Cardiac muscle cell (in vitro differentiated cells and primary cell): ENCODE measurements around the gene PDIA5. TPM values are rescaled to one million over a fixed set of nuclear protein-coding genes. Genes with fewer than 3 reads are reported as not detected.

Experiments
- DNase-seq, 2 donors: peaks; one replicate each; pipeline versions ENCODE4 v3.0.0 to v3.0.0-alpha.2; 2010 to 2017; ENCODE audit warnings: low read depth in 1 of 2, low spot score in 1 of 2
- H3K27ac ChIP-seq: fragments of 200-600 bp; sonication (generic); 2 replicates; pipeline ENCODE4 v1.5.1; 2016
- H3K27me3 ChIP-seq: fragments of 200-600 bp; sonication (generic); 2 replicates; pipeline ENCODE4 v1.6.0; 2016; ENCODE audit warnings: control low read depth
- H3K36me3 ChIP-seq: fragments of 200-600 bp; sonication (generic); 2 replicates; pipeline ENCODE4 v1.5.1; 2016; ENCODE audit warnings: control low read depth
- H3K4me1 ChIP-seq: fragments of 200-600 bp; sonication (generic); 2 replicates; pipeline ENCODE4 v1.8.1; 2017; ENCODE audit warnings: low read depth, mild to moderate bottlenecking, mixed run types
- H3K4me3 ChIP-seq: fragments of 200-600 bp; sonication (generic); 2 replicates; pipeline ENCODE4 v1.5.1; 2016; ENCODE audit warnings: mild to moderate bottlenecking
- H3K9me3 ChIP-seq: fragments of 200-600 bp; sonication (generic); 2 replicates; pipeline ENCODE4 v1.5.1; 2017; ENCODE audit warnings: low read depth, mild to moderate bottlenecking, control low read depth
- polyA plus RNA-seq: library from polyadenylated mRNA; unstranded; fragments of >200 nt; fragmentation: Nextera tagmentation; extraction: Ambion mirVana; gene quantifications from 2 replicates; pipeline ENCODE4 v1.2.1, GENCODE V29; 2016
- total RNA-seq: library from RNA; depleted of rRNA; stranded (reverse); fragments of >200 nt; gene quantifications from 2 replicates; pipeline ENCODE4 v1.2.3, GENCODE V29; 2016
- TF ChIP-seq, protein P1 (sequence below): IDR thresholded peaks from 2 replicates; pipeline ENCODE4 v1.5.1; 2012; ENCODE audit warnings: low read depth, mild to moderate bottlenecking, low read length

The PDIA5 gene
- total and polyA plus RNA-seq, 2 experiments from 2014 or later, result 14.5 to 19.5 TPM

DNA sequence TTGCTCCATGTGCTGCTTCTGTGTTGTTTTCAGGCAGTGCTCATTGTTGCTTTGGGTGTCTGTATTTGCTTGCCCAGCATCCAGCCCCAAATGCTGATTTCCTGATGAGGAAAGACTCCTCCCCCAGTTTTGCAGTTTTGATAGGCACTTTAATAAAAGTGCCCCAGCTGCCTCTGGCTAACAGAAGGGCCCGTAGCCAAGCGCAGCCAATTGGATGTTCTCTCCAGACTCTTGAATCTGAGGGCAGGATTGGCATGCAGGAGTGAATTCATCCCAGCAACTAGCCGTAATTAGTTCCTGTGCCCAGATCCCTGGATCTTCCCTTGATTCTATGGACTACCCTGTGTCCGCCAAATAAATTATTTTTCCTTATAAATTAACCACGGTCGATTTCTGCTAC, 24.4 kb upstream of the PDIA5 start:
- Histone ChIP-seq H3K4me1 (no peaks in the 10 kb centered on the region), H3K4me3 (no peak overlapping the region), H3K36me3 (no peaks in the 10 kb centered on the region), H3K27ac (no peak overlapping the region), H3K27me3 (no peaks in the 10 kb centered on the region), H3K9me3 (no peaks in the 10 kb centered on the region)
- no peak for DNase-seq
- TF ChIP-seq, protein P1, sequence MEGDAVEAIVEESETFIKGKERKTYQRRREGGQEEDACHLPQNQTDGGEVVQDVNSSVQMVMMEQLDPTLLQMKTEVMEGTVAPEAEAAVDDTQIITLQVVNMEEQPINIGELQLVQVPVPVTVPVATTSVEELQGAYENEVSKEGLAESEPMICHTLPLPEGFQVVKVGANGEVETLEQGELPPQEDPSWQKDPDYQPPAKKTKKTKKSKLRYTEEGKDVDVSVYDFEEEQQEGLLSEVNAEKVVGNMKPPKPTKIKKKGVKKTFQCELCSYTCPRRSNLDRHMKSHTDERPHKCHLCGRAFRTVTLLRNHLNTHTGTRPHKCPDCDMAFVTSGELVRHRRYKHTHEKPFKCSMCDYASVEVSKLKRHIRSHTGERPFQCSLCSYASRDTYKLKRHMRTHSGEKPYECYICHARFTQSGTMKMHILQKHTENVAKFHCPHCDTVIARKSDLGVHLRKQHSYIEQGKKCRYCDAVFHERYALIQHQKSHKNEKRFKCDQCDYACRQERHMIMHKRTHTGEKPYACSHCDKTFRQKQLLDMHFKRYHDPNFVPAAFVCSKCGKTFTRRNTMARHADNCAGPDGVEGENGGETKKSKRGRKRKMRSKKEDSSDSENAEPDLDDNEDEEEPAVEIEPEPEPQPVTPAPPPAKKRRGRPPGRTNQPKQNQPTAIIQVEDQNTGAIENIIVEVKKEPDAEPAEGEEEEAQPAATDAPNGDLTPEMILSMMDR, result no peak

DNA sequence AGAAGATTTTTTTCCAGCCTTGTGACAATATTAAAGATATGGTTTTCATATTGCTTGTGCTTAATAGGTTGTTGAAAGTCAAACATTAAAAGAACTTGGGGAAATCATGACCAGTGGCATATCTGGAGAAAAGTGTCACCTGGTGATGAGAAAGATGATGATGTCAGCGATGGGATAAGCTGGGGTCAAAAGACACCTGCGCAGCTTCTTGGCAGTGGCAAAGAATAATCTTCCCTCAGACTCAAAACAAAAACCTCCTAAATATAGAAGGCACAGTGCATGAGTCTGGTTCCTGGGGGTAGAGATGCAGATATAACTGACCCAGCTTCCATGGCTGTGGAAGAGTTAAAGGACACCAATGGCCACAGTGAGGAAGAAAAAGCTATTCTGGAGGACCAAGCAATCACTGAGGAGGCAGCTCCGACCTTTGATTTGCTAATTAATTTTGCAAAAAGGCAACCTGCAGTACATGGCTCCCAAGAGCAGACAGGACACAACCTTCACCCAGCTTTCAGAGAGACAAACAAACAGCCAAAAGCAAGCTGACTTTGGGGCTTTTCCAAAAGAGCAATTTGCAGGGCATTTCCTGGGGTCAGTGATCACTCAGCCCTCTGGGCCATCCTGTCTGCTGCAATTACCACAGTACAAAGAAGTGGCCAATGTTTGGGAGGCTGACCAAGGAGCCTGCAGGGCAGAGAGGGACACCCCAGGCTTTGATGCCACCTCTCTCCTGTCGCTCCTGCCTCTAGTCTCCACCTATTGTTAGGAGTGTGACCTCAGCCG, 21.7 kb upstream of the PDIA5 start:
- DNase-seq, result no peak
- no peaks in the 10 kb centered on the region for H3K4me1 ChIP-seq
- no peak overlapping the region for H3K27ac ChIP-seq
- H3K4me3 ChIP-seq, result no peak overlapping the region
- H3K27me3 ChIP-seq, result no peaks in the 10 kb centered on the region
- H3K9me3 ChIP-seq, result no peaks in the 10 kb centered on the region
- TF ChIP-seq, protein P1, result no peak
- no peaks in the 10 kb centered on the region for H3K36me3 ChIP-seq

DNA sequence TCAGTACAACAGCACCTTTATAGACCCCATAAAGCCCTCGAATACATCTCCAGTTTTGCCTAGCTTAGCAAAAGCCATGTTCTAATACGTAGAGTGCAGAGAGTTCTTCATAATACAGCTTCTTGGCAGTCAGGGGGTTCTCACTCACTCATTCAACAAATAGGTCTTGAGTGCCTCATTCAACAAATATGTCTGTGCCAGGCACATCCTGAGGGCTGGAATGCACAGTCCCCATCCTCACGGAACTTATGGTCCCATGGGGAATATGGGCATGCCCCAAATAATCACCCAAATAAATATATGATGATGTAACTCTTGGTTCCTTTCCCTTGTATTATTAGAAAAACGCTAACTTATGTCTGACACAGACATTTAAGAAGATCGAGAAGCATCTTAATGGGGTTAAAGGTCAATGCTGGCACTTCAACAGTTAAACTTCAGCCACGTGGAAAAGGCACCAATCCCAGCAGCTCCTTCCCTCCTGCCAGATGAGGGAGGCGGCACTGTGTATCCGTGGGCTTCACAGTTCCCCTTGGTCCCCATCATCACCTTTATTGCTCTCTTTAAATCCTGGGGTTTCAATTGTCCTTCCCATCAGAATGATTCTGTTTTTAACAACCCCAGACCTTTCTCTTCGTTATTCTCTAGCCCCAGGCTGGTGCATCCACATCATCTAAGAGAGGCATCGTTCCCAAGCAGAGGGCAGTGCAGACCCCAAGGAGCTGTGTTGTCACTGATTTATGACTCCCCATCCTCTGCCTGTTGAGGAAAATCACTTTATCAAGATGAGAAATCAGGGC, 20.4 kb upstream of the PDIA5 start:
- Histone ChIP-seq H3K4me1 (no peaks in the 10 kb centered on the region), H3K27me3 (no peaks in the 10 kb centered on the region), H3K4me3 (no peak overlapping the region), H3K36me3 (no peaks in the 10 kb centered on the region), H3K27ac (no peak overlapping the region), H3K9me3 (no peaks in the 10 kb centered on the region)
- no peak for DNase-seq
- TF ChIP-seq, protein P1, result no peak

DNA sequence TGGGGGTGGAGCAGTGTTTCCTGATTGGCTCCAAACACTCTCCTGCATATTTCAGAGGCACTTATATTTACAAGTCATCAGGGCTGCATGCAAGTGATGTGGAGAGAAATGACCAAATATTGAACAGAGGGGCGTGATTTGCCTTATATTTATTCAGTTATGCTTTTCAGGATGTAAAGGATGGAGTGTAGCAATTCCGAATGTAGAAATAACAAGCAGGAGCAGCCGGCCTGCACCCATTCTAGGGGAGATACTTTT, 19.8 kb upstream of the PDIA5 start:
- no peak for DNase-seq
- Histone ChIP-seq H3K4me3 (no peak overlapping the region), H3K36me3 (no peaks in the 10 kb centered on the region), H3K27ac (no peak overlapping the region), H3K27me3 (no peaks in the 10 kb centered on the region), H3K4me1 (no peaks in the 10 kb centered on the region), H3K9me3 (no peaks in the 10 kb centered on the region)
- TF ChIP-seq, protein P1, result no peak

DNA sequence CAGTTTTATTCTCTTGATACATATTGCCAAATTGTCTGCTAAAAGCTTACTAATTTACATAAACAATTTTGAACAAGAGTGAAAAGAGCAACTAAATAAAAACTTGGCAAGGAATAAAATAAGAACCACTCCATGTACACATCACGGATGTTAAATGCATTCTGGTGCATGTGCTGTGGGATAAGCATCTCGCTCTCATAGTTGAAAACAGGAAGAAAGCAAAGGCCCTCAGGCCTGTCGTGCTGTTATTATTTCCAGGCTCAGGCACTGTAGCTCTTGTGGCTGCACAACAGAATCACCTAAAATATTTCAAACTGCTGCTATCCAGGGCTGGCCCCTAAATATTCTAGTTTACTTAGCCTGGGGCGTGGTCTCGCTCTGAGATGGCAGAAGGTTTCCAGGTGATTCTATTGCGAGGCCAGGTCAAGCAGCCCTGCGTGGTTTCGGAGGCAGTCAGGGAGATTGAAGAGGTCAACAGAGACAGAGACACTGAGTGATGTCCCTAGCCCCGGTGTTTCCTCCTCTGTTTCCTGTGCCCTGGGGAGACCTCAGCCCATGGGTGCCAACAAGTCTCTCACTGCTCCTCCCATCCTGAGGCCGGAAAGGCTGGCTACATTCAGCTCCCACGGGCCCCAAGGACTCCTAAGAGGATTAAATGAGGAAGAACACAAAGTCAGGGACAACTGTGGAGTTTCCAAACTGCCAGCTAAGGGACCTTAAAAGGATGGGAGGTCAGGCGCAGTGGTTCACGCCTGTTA, 18.2 kb upstream of the PDIA5 start:
- H3K4me3 ChIP-seq, result no peak overlapping the region
- TF ChIP-seq, protein P1, result no peak
- H3K27me3 ChIP-seq, result no peaks in the 10 kb centered on the region
- no peaks in the 10 kb centered on the region for H3K36me3 ChIP-seq
- H3K4me1 ChIP-seq, result no peaks in the 10 kb centered on the region
- H3K27ac ChIP-seq, result no peak overlapping the region
- no peaks in the 10 kb centered on the region for H3K9me3 ChIP-seq
- no peak for DNase-seq
